ENCODE results near the gene PARD6A. TPM values are rescaled to one million over a fixed set of nuclear protein-coding genes. Genes with fewer than 3 reads are reported as not detected.
A peak's percentile ranks its signal among the peaks of the same experiment; 100 is the strongest.

Gene PARD6A
- total RNA-seq, 4 donors from 2014 or later: 1.1 to 2.3 (median 2.1) TPM

GRCh38 chr16:67662653-67663010 is 1.9 kb downstream of the PARD6A start:
- no peaks in the 10 kb centered on the region for H3K27me3 ChIP-seq
- peaks cover 3 to 32% (median 5%) of the 10 kb centered on the region in 3 donors for H3K36me3 ChIP-seq
- TF ChIP-seq POLR2A (IDR thresholded peaks at IDR 0.05) (no peak), CTCF (IDR thresholded peaks at IDR 0.05) (no peak)
- H3K27ac ChIP-seq: no peak overlapping the region
- intact Hi-C loops (cut with DNase I): loop anchor here (10.0 kb wide), 1 partner anchor 98 kb away; the partner anchor contains the start of gene CTCF
- no peaks in the 10 kb centered on the region for H3K9me3 ChIP-seq
- H3K4me3 ChIP-seq: no peak overlapping the region
- H3K4me1 ChIP-seq: peaks cover 31 to 55% (median 32%) of the 10 kb centered on the region in 3 donors
- DNase-seq: no peak

- Histone ChIP-seq H3K9me3 (no peaks in the 10 kb centered on the region), H3K27ac (no peak overlapping the region), H3K4me3 (no peak overlapping the region), H3K4me1 (peaks cover 38 to 62% (median 38%) of the 10 kb centered on the region in 3 donors), H3K27me3 (no peaks in the 10 kb centered on the region), H3K36me3 (peaks cover 0 to 25% (median 0%) of the 10 kb centered on the region in 3 donors)
- intact Hi-C loops (cut with DNase I): loop anchor here (10.0 kb wide), 1 partner anchor 99 kb away; the partner anchor contains the start of gene CTCF
- TF ChIP-seq CTCF (IDR thresholded peaks at IDR 0.05) (peak in 1 of 6 experiments; percentile 4), POLR2A (IDR thresholded peaks at IDR 0.05) (no peak)
- DNase-seq: no peak
- WGBS, 2 donors: 82 to 94% methylated on average over 3 to 13 of the region's 25 CpGs
These were observed 2.6 kb downstream of the PARD6A start for GRCh38 chr16:67663151-67663876.

GRCh38 chr16:67663877-67664222 is 3.1 kb downstream of the PARD6A start:
- WGBS, 2 donors: 82 to 89% methylated on average over 1 to 5 of the region's 6 CpGs
- intact Hi-C loops (cut with DNase I): loop anchor here (10.0 kb wide), 1 partner anchor 99 kb away; the partner anchor contains the start of gene CTCF
- no peaks in the 10 kb centered on the region for H3K9me3 ChIP-seq
- H3K27me3 ChIP-seq: no peaks in the 10 kb centered on the region
- no peak overlapping the region for H3K27ac ChIP-seq
- no peak overlapping the region for H3K4me3 ChIP-seq
- TF ChIP-seq CTCF (IDR thresholded peaks at IDR 0.05) (no peak), POLR2A (IDR thresholded peaks at IDR 0.05) (no peak)
- H3K4me1 ChIP-seq: peaks cover 34 to 59% (median 35%) of the 10 kb centered on the region in 3 donors
- no peak for DNase-seq
- peaks cover 0 to 20% (median 0%) of the 10 kb centered on the region in 3 donors for H3K36me3 ChIP-seq

GRCh38 chr16:67664258-67664657 is 3.5 kb downstream of the PARD6A start:
- intact Hi-C loops (cut with DNase I): loop anchor here (10.0 kb wide), 1 partner anchor 99 kb away; the partner anchor contains the start of gene CTCF
- TF ChIP-seq CTCF (IDR thresholded peaks at IDR 0.05) (no peak), POLR2A (IDR thresholded peaks at IDR 0.05) (no peak)
- no peak for DNase-seq
- Histone ChIP-seq H3K4me1 (peaks cover 30 to 55% (median 31%) of the 10 kb centered on the region in 3 donors), H3K36me3 (peaks cover 0 to 19% (median 0%) of the 10 kb centered on the region in 3 donors), H3K4me3 (no peak overlapping the region), H3K9me3 (no peaks in the 10 kb centered on the region), H3K27ac (no peak overlapping the region), H3K27me3 (no peaks in the 10 kb centered on the region)
- WGBS, 2 donors: 78 to 89% methylated on average over 4 of the region's 4 CpGs

- TF ChIP-seq CTCF (IDR thresholded peaks at IDR 0.05): no peak
- no peak for TF ChIP-seq POLR2A (IDR thresholded peaks at IDR 0.05)
- Histone ChIP-seq H3K27me3 (no peaks in the 10 kb centered on the region), H3K4me3 (no peak overlapping the region), H3K36me3 (peaks cover 0 to 19% (median 0%) of the 10 kb centered on the region in 3 donors), H3K9me3 (no peaks in the 10 kb centered on the region), H3K27ac (no peak overlapping the region), H3K4me1 (peaks cover 24 to 49% (median 28%) of the 10 kb centered on the region in 3 donors)
- intact Hi-C loops (cut with DNase I): loop anchor here (10.0 kb wide), 1 partner anchor 100 kb away; the partner anchor contains the start of gene CTCF
- no peak for DNase-seq
- WGBS, 2 donors: 98 to 100% methylated on average over 1 to 7 of the region's 7 CpGs
These were observed 4.1 kb downstream of the PARD6A start for GRCh38 chr16:67664871-67665270.
